ENCODE data around the gene ZNF678.

DNA sequence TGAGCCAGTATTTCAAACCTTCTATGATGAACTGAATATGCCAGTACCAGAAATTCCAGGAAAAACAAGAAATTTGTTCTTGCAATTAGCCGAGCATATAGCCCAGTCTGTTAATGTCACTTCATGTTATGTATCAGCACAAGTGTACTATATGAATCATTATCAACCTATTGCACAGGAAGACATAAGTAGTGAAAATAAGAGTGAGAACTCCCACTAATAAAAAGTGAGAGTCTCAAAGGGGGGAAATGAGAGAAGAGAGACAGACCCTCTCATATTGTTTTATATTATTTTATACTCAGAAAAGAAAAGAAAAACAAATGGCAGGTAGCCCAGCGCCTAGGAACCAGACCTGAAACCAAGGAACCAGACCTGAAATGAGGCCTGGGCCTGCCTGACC, 155.6 kb downstream of the ZNF678 start:
- no peak for TF ChIP-seq POLR2A (IDR thresholded peaks at IDR 0.05)
- TF ChIP-seq, protein P1, sequence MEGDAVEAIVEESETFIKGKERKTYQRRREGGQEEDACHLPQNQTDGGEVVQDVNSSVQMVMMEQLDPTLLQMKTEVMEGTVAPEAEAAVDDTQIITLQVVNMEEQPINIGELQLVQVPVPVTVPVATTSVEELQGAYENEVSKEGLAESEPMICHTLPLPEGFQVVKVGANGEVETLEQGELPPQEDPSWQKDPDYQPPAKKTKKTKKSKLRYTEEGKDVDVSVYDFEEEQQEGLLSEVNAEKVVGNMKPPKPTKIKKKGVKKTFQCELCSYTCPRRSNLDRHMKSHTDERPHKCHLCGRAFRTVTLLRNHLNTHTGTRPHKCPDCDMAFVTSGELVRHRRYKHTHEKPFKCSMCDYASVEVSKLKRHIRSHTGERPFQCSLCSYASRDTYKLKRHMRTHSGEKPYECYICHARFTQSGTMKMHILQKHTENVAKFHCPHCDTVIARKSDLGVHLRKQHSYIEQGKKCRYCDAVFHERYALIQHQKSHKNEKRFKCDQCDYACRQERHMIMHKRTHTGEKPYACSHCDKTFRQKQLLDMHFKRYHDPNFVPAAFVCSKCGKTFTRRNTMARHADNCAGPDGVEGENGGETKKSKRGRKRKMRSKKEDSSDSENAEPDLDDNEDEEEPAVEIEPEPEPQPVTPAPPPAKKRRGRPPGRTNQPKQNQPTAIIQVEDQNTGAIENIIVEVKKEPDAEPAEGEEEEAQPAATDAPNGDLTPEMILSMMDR (IDR thresholded peaks at IDR 0.05): no peak
